Lower leg skin (tissue), 3 donors: ENCODE data around the gene EEF1AKMT3.

ENCODE experiments used
- CTCF ChIP-seq, 3 donors: fragments of 450-650 bp; IDR thresholded peaks; one replicate each; pipeline ENCODE4 v1.5.1; 2016; ENCODE audit warnings: antibody characterized with exemption in 3 of 3, mild to moderate bottlenecking in 3 of 3, moderate library complexity in 2 of 3
- POLR2A ChIP-seq, 2 donors: fragments of 450-650 bp; IDR thresholded peaks; one replicate each; pipeline ENCODE4 v1.6.1; 2016 to 2017; ENCODE audit warnings: antibody characterized with exemption in 2 of 2, mild to moderate bottlenecking in 1 of 2, moderate library complexity in 1 of 2

GRCh38 chr12:57730336-57731067 lies 41.9 kb upstream of the EEF1AKMT3 start:
- TF ChIP-seq CTCF (IDR thresholded peaks at IDR 0.05) (no peak), POLR2A (IDR thresholded peaks at IDR 0.05) (no peak)
